ENCODE results near the gene ZFAND2B.

DNA sequence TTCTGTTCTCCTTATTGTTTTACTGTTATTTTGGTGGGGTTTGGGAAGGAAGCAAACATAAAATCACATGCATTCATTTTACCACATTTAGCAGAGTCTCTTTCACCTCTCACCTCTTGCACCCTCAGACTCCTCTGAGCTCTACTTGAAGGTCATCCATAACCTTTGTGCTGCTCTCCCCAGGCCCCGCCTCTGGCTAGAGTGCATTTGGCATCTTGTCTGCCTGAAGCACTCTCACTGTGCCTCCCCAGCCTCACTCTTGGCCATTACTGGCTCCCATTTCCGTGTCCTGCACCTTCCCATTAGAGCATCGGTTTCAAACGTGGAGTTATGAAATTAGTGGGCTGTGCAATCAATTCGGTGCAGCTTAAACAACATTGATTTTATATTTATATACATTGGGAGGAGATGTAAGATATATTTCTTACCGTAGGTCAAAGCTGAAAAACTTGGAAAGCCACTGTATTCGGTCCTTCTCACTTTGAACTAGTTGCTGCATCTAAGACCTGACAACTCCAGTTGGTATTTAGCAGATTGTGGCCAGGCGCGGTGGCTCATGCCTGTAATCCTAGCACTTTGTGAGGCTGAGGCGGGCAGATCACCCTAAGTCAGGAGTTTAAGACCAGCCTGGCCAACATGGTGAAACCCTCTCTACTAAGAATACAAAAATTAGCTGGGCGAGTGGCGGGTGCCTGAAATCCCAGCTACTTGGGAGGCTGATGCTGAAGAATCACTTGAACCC lies 6.9 kb upstream of the ZFAND2B start:
- TF ChIP-seq, protein P1, sequence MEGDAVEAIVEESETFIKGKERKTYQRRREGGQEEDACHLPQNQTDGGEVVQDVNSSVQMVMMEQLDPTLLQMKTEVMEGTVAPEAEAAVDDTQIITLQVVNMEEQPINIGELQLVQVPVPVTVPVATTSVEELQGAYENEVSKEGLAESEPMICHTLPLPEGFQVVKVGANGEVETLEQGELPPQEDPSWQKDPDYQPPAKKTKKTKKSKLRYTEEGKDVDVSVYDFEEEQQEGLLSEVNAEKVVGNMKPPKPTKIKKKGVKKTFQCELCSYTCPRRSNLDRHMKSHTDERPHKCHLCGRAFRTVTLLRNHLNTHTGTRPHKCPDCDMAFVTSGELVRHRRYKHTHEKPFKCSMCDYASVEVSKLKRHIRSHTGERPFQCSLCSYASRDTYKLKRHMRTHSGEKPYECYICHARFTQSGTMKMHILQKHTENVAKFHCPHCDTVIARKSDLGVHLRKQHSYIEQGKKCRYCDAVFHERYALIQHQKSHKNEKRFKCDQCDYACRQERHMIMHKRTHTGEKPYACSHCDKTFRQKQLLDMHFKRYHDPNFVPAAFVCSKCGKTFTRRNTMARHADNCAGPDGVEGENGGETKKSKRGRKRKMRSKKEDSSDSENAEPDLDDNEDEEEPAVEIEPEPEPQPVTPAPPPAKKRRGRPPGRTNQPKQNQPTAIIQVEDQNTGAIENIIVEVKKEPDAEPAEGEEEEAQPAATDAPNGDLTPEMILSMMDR (IDR thresholded peaks at IDR 0.05), result no peak
- TF ChIP-seq EZH2 (IDR thresholded peaks at IDR 0.05; ENCODE audit: borderline replicate concordance, insufficient read depth, low read depth, low read length, poor library complexity, severe bottlenecking), result no peak

All from B cell (primary cell).